Mesothelial cell of epicardium (in vitro differentiated cells): Measurements from ENCODE around the gene C22orf23. TPM values are rescaled to one million over a fixed set of nuclear protein-coding genes. Genes with fewer than 3 reads are reported as not detected.

Experiments used
- DNase-seq, 2 experiments: peaks; one replicate each; pipeline ENCODE4 v3.0.0; 2021; ENCODE audit warnings: low spot score in 2 of 2; ENCODE audit not compliant: unreplicated experiment in 2 of 2
- H3K27ac Mint-ChIP-seq: 2 replicates; pipeline ENCODE4 v1.8.0; 2021; ENCODE audit warnings: mixed read lengths
- H3K27me3 Mint-ChIP-seq: 2 replicates; pipeline ENCODE4 v1.8.0; 2021; ENCODE audit warnings: low read depth, mixed read lengths
- H3K36me3 Mint-ChIP-seq: 2 replicates; pipeline ENCODE4 v1.8.0; 2021; ENCODE audit warnings: mixed read lengths
- H3K4me1 Mint-ChIP-seq: 2 replicates; pipeline ENCODE4 v1.8.0; 2021; ENCODE audit warnings: mixed read lengths
- H3K4me3 Mint-ChIP-seq: 2 replicates; pipeline ENCODE4 v1.8.0; 2021; ENCODE audit warnings: mild to moderate bottlenecking, moderate library complexity, mixed read lengths
- H3K9me3 Mint-ChIP-seq: 2 replicates; pipeline ENCODE4 v1.8.0; 2021; ENCODE audit warnings: mixed read lengths
- CTCF ChIP-seq: fragments of 200-600 bp; sonication (generic); IDR thresholded peaks from one replicate; pipeline ENCODE4 v1.5.0; 2021; ENCODE audit warnings: antibody characterized with exemption; ENCODE audit not compliant: unreplicated experiment
- total RNA-seq: library from RNA; stranded (reverse); gene quantifications from 3 replicates; pipeline ENCODE4 v1.2.1, GENCODE V29; 2021

Gene C22orf23
- total RNA-seq, 1 donor from 2014 or later, result 0.40 TPM

- H3K4me1 Mint-ChIP-seq, result no peaks in the 10 kb centered on the region
- no peak overlapping the region for H3K27ac Mint-ChIP-seq
- TF ChIP-seq CTCF, result no peak
- no peaks in the 10 kb centered on the region for H3K27me3 Mint-ChIP-seq
- peaks cover 29% of the 10 kb centered on the region for H3K36me3 Mint-ChIP-seq
- no peak for DNase-seq
- H3K4me3 Mint-ChIP-seq, result no peak overlapping the region
- H3K9me3 Mint-ChIP-seq, result no peaks in the 10 kb centered on the region
Observed at GRCh38 chr22:37942133-37942532, 11.3 kb downstream of the C22orf23 start.

- no peak overlapping the region for H3K4me3 Mint-ChIP-seq
- no peak for DNase-seq
- no peaks in the 10 kb centered on the region for H3K27me3 Mint-ChIP-seq
- H3K9me3 Mint-ChIP-seq, result no peaks in the 10 kb centered on the region
- peaks cover 34% of the 10 kb centered on the region for H3K36me3 Mint-ChIP-seq
- no peaks in the 10 kb centered on the region for H3K4me1 Mint-ChIP-seq
- no peak overlapping the region for H3K27ac Mint-ChIP-seq
- no peak for TF ChIP-seq CTCF
Observed at GRCh38 chr22:37940698-37941376, 12.6 kb downstream of the C22orf23 start.

- TF ChIP-seq CTCF, result peak; percentile 67
- Mint-ChIP-seq H3K4me3 (no peak overlapping the region), H3K27ac (no peak overlapping the region), H3K4me1 (peaks cover 2% of the 10 kb centered on the region), H3K36me3 (peaks cover 25% of the 10 kb centered on the region), H3K9me3 (no peaks in the 10 kb centered on the region), H3K27me3 (no peaks in the 10 kb centered on the region)
- DNase-seq, result peak; percentile 59 to 80
Observed at GRCh38 chr22:37933711-37934376, 19.6 kb downstream of the C22orf23 start.

GRCh38 chr22:37932821-37933578 lies 20.4 kb downstream of the C22orf23 start:
- Mint-ChIP-seq H3K27me3 (no peaks in the 10 kb centered on the region), H3K4me3 (no peak overlapping the region), H3K4me1 (peaks cover 2% of the 10 kb centered on the region), H3K36me3 (peaks cover 28% of the 10 kb centered on the region), H3K27ac (no peak overlapping the region), H3K9me3 (no peaks in the 10 kb centered on the region)
- no peak for TF ChIP-seq CTCF
- no peak for DNase-seq

- Mint-ChIP-seq H3K27ac (no peak overlapping the region), H3K36me3 (peaks cover 22% of the 10 kb centered on the region), H3K4me1 (peaks cover 2% of the 10 kb centered on the region), H3K4me3 (no peak overlapping the region), H3K9me3 (no peaks in the 10 kb centered on the region), H3K27me3 (no peaks in the 10 kb centered on the region)
- no peak for TF ChIP-seq CTCF
- DNase-seq, result no peak
Observed at GRCh38 chr22:37932401-37932800, 21.0 kb downstream of the C22orf23 start.
